ENCODE measurements around the gene PCED1A.

PCED1A gene

DNA sequence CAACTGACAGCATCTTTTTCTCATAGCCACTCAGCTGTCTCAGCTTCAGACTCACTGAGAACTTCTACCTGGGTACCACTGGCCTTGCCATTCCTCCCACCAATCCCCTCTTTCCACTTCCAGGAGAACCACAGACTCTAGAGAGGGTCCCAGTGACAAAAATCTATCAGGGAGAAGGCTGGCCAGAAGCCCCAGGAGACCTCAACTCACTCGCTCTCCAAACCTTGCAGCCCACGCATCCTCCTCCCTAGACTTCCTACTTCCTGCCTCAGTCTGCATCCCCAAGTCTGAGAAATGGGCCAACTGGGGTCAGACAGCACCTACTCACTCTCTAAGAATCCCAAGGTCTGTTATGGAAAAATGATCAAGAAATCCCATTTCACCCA is 23.1 kb downstream of the PCED1A start:
- TF ChIP-seq, protein P1, sequence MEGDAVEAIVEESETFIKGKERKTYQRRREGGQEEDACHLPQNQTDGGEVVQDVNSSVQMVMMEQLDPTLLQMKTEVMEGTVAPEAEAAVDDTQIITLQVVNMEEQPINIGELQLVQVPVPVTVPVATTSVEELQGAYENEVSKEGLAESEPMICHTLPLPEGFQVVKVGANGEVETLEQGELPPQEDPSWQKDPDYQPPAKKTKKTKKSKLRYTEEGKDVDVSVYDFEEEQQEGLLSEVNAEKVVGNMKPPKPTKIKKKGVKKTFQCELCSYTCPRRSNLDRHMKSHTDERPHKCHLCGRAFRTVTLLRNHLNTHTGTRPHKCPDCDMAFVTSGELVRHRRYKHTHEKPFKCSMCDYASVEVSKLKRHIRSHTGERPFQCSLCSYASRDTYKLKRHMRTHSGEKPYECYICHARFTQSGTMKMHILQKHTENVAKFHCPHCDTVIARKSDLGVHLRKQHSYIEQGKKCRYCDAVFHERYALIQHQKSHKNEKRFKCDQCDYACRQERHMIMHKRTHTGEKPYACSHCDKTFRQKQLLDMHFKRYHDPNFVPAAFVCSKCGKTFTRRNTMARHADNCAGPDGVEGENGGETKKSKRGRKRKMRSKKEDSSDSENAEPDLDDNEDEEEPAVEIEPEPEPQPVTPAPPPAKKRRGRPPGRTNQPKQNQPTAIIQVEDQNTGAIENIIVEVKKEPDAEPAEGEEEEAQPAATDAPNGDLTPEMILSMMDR (IDR thresholded peaks at IDR 0.05; ENCODE audit: low read depth, low read length) = no peak
- DNase-seq (ENCODE audit: extremely low read depth, low read depth) = no peak

DNA sequence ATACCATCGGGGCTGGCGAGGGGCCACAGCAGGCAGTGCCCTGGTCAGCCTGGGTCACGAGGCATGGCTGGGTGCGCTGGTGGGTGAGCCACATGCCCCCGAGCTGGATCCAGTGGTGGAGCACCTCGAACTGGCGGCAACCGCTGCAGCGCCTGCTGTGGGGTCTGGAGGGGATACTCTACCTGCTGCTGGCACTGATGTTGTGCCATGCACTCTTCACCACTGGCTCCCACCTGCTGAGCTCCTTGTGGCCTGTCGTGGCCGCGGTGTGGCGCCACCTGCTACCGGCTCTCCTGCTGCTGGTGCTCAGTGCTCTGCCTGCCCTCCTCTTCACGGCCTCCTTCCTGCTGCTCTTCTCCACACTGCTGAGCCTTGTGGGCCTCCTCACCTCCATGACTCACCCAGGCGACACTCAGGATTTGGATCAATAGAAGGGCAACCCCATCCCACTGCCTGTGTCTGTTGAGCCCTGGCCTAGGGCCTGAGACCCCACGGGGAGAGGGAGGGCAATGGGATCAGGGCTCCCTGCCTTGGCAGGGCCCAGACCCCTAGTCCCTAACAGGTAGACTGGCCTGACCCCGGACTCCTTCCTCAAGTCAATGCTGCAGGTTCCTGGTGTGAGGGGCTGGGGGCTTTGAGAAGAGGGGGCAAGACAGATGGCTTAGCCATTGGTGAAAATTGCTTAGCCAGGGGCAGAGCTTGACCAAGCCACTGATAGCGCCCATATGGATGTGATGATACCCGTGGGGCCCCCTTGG is 23.7 kb downstream of the PCED1A start:
- TF ChIP-seq, protein P1 (IDR thresholded peaks at IDR 0.05; ENCODE audit: low read depth, low read length) = no peak
- DNase-seq (ENCODE audit: extremely low read depth, low read depth) = no peak

DNA sequence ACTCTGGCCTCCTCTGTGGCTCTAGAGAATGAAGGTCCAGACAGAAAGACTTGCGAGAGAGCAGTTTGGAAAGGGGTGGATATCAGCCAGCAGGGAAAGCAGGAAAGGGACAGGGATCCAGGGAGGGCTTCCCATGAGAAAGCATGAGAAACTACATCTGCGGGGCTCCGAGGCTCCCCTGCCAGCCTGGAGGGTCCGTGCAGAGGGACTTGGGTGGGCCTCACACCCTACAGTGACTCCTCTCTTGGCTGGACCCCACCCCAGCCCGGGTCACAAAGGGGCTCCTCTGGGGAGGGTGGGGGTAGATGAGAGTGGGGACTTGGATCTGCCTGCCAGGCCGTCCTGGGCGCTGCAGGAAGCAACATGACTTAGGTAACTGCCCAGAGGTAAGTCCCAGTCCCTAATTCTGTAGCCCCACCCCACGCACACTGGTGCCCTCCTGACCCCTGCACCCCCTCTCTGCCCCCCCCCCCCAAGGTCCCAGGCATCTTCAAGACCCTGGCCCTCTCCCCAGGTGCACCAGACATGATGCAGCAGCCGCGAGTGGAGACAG is 24.3 kb downstream of the PCED1A start, which contains the start of gene TMEM239:
Gene TMEM239 (plus strand): TSS at position 335 of the 553 bp plus-strand sequence. CDS start 191 bp downstream, at position 526.
- no peak for DNase-seq (ENCODE audit: extremely low read depth, low read depth)
- TF ChIP-seq, protein P1 (IDR thresholded peaks at IDR 0.05; ENCODE audit: low read depth, low read length) = no peak

DNA sequence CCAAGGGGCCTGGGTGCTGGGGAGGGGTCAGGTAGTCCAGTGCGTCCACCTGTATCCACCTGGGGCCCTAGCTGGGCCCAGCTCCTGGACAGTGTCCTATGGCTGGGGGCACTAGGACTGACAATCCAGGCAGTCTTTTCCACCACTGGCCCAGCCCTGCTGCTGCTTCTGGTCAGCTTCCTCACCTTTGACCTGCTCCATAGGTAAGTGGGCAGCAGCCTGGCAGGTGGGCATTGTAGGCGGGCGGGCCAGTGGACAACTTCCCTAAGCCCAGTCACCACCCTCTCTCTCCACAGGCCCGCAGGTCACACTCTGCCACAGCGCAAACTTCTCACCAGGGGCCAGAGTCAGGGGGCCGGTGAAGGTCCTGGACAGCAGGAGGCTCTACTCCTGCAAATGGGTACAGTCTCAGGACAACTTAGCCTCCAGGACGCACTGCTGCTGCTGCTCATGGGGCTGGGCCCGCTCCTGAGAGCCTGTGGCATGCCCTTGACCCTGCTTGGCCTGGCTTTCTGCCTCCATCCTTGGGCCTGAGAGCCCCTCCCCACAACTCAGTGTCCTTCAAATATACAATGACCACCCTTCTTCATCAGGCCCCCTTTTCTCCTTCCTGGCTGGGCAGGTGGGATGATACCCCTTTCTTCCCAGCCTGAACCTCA is 25.1 kb downstream of the PCED1A start:
- TF ChIP-seq, protein P1 (IDR thresholded peaks at IDR 0.05; ENCODE audit: low read depth, low read length) = no peak
- no peak for DNase-seq (ENCODE audit: extremely low read depth, low read depth)

DNA sequence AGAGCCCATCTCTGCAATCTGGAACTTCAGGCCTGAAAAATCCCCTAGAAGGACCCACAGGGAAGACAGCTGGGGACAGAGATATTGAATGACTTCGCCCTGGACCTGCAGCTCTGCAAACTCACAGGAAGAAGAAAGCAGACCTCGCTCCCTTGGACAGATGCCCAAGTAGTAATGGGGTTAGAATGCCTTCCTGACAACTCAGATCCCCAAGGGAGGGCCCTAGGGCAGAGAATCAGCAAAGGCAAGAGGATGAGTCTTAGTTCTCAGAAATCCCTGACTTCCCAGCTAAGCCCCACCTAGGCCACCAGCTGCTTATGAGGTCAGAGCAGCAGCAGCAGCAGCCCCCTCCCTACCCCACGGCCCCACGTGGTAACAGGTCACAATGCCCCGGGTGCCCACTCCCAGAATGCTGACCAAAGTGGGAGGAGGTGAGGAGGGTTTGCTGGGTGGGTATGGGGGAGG is 25.8 kb downstream of the PCED1A start, which contains the start of gene C20orf141:
Gene C20orf141 (plus strand): TSS at position 401 of the 465 bp plus-strand sequence. CDS start 198 bp downstream, outside the sequence.
- DNase-seq (ENCODE audit: extremely low read depth, low read depth) = peak; percentile 94
- TF ChIP-seq, protein P1 (IDR thresholded peaks at IDR 0.05; ENCODE audit: low read depth, low read length) = no peak

DNA sequence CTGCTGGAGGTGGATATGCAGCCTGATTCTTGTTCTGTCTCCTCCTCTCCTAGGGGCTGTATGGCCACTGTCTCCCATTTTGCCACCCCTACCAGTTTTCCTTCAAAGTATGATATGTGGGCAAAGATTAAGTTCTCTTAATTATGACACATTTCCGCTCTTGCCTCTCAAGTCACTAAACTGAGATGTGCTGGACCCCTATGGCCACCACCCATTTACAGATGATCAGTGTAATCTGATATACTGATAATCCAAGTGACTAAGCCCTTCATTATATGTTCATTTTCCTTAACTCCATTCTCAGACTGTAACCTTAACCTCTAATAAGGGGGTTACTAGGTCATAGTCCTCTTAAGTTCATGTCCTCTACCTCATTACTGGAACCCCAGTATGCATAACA is 26.4 kb downstream of the PCED1A start:
- no peak for DNase-seq (ENCODE audit: extremely low read depth, low read depth)
- TF ChIP-seq, protein P1 (IDR thresholded peaks at IDR 0.05; ENCODE audit: low read depth, low read length) = no peak

DNA sequence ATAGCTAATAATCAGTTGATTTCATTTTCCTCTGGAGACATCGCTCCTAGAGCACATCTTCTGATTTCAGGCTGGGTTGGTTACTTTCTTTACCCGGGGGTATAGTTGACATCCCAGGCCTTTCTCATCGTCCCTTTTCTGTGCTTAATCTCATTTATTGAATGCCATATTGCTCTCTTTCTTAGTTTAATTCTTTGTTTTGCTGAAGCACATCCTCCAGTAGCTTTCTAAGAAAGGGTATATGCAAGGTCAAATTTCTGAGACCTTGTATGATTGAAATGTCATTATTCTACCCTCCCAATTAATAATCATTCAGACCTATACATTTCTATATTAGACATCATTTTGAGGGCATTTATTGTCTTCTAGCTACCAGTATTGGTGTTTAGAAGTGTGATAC is 28.3 kb downstream of the PCED1A start:
- no peak for DNase-seq (ENCODE audit: extremely low read depth, low read depth)
- TF ChIP-seq, protein P1 (IDR thresholded peaks at IDR 0.05; ENCODE audit: low read depth, low read length) = no peak

Data from AG09319 (cell line).